T-cell (primary cell): ENCODE measurements around the gene FRRS1L. TPM values are rescaled to one million over a fixed set of nuclear protein-coding genes. Genes with fewer than 3 reads are reported as not detected.

ENCODE experiments used
- ATAC-seq, 4 experiments: fragments of 200-7000 bp in 3 of 4; fragments of 150-1000 bp in 1 of 4; cut with Tn5 transposase; replicated peaks in 1 of 4; 1 replicate in 3 of 4; 2 replicates in 1 of 4; pipeline ENCODE4 v1.10.0; 2021; ENCODE audit warnings: moderate library complexity in 3 of 4, mild to moderate bottlenecking in 2 of 4, moderate number of reproducible peaks in 1 of 4
- CTCF ChIA-PET, 2 donors: fragments of 300-600 bp; sonication (Branson Sonifier 250); formaldehyde crosslinking; loops; one replicate each; lab custom pipeline; 2022; ENCODE audit warnings: antibody characterized with exemption in 2 of 2; lab: Charles Lee
- POLR2A ChIA-PET, 2 donors: fragments of 300-600 bp; sonication (Branson Sonifier 250); formaldehyde crosslinking; loops; one replicate each; lab custom pipeline; 2022; ENCODE audit warnings: antibody characterized with exemption in 2 of 2; lab: Charles Lee
- DNase-seq, 35 experiments: peaks; one replicate each; pipeline versions ENCODE4 v3.0.0 to v3.0.0-alpha.2; 2013 to 2023
- H3K27ac ChIP-seq: one replicate; pipeline ENCODE4 v1.5.1; 2013; ENCODE audit warnings: low read length
- H3K27me3 ChIP-seq, 2 experiments: replicated peaks in 1 of 2; 1 replicate in 1 of 2; 2 replicates in 1 of 2; pipeline versions ENCODE4 v1.6.1 to v1.7.0; 2013; ENCODE audit warnings: low read length in 1 of 2, mixed read lengths in 1 of 2; ENCODE audit not compliant: control insufficient read depth in 2 of 2, insufficient read depth in 2 of 2; ENCODE audit errors: extremely low read depth in 1 of 2
- H3K36me3 ChIP-seq, 2 donors: 1 replicate in 1 of 2; 2 replicates in 1 of 2; pipeline versions ENCODE4 v1.6.1 to v1.7.0; 2013; ENCODE audit warnings: low read length in 1 of 2; ENCODE audit not compliant: control insufficient read depth in 2 of 2, insufficient read depth in 1 of 2; ENCODE audit errors: extremely low read depth in 1 of 2
- H3K4me1 ChIP-seq, 2 experiments: 1 replicate in 1 of 2; 2 replicates in 1 of 2; pipeline versions ENCODE4 v1.6.1 to v1.7.0; 2013; ENCODE audit warnings: low read length in 2 of 2, mixed read lengths in 1 of 2; ENCODE audit not compliant: insufficient read depth in 2 of 2, control insufficient read depth in 1 of 2; ENCODE audit errors: extremely low read depth in 1 of 2
- H3K4me3 ChIP-seq, 2 donors: 1 replicate in 1 of 2; 2 replicates in 1 of 2; pipeline versions ENCODE4 v1.5.1 to v1.7.0; 2013; ENCODE audit warnings: mild to moderate bottlenecking in 2 of 2, low read length in 1 of 2, moderate library complexity in 1 of 2; ENCODE audit not compliant: control insufficient read depth in 1 of 2; ENCODE audit errors: extremely low read depth in 1 of 2
- H3K9me3 ChIP-seq: 2 replicates; pipeline ENCODE4 v1.7.0; 2013
- H3K27ac Mint-ChIP-seq, 2 donors: one replicate each; pipeline ENCODE4 v1.8.0; 2020 to 2021; ENCODE audit warnings: mild to moderate bottlenecking in 2 of 2, mixed read lengths in 2 of 2
- H3K27me3 Mint-ChIP-seq, 2 donors: one replicate each; pipeline ENCODE4 v1.8.0; 2021 to 2022; ENCODE audit warnings: mixed read lengths in 2 of 2
- H3K36me3 Mint-ChIP-seq: one replicate; pipeline ENCODE4 v1.8.0; 2021; ENCODE audit warnings: mixed read lengths
- H3K4me1 Mint-ChIP-seq, 3 donors: one replicate each; pipeline ENCODE4 v1.8.0; 2020 to 2022; ENCODE audit warnings: mixed read lengths in 3 of 3, mild to moderate bottlenecking in 1 of 3
- H3K4me3 Mint-ChIP-seq, 3 donors: one replicate each; pipeline ENCODE4 v1.8.0; 2020 to 2022; ENCODE audit warnings: mild to moderate bottlenecking in 3 of 3, mixed read lengths in 3 of 3, moderate library complexity in 3 of 3
- H3K9me3 Mint-ChIP-seq, 3 donors: one replicate each; pipeline ENCODE4 v1.8.0; 2020 to 2022; ENCODE audit warnings: mixed read lengths in 3 of 3
- WGBS: methylation state at CpG from one replicate; pipeline ENCODE4 v1.1.5; 2013; ENCODE audit warnings: missing lambda C conversion rate; ENCODE audit not compliant: insufficient coverage; 5-methylcytosine and 5-hydroxymethylcytosine counted together
- total RNA-seq, 35 experiments: library from RNA in 6 of 35; stranded (reverse) in 6 of 35; fragments of 120-200 nt in 1 of 35; gene quantifications; one replicate each; pipeline versions ENCODE4 v1.2.1 to v1.2.4 and lab custom pipeline; 2013 to 2026

Gene FRRS1L
- total RNA-seq, 5 donors from 2014 or later (not counting 1 experiment from before 2014, with no cell fraction given) = 0.03 TPM; not detected in 4

DNA sequence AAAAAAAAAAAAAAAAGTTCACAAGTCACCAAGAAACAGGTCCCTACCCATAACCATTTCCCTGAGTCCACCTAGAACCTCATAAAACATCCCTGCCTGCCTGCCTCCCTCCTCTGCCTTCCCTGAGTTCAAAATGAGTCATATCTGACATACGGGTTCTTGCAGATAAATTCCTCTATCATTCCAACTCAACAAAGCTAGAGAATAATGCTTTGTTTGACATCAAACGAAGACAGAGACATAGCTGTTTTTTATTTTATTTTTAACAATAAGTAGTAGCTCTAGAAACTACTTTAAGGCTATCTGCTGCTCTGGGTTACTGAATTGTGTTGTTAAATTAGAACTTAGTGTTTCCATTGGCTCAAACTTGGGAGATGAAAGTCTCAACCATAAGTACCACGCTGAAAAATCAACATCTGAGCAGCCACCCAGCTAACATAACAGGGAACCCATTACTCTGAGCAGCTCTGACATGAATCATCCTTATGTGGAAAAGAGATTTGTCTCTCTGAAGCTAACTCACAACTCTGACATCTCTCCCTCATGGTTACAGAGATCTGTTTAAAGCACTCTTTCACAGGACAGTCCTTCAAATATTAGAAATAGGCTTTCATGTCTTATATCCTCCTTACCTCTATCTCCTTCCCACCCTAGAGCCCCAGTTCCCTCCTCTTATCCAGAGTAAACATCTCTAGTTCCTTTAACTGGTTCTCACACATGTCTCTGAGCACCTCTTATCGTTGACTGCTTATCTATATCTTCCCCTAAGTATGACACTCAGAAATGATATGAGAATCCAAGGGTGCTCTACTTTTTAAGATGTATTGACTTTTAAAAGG, 59.4 kb downstream of the FRRS1L start:
- Mint-ChIP-seq H3K27ac (peak overlapping the region; percentile 86 to 89), H3K36me3 (peaks cover 30% of the 10 kb centered on the region), H3K4me1 (peaks cover 72 to 83% (median 75%) of the 10 kb centered on the region in 3 donors), H3K27me3 (no peaks in the 10 kb centered on the region), H3K4me3 (peak overlapping the region; percentile 43 to 54 (median 52)), H3K9me3 (peaks cover 4 to 8% (median 4%) of the 10 kb centered on the region in 3 donors)
- no peaks in the 10 kb centered on the region for H3K27me3 ChIP-seq
- H3K36me3 ChIP-seq = peaks cover 3 to 4% of the 10 kb centered on the region in 2 donors
- ATAC-seq (peak; percentile 45 to 73 (median 71)), DNase-seq (no peak)
- no peak overlapping the region for H3K27ac ChIP-seq
- ChIA-PET POLR2A (interaction anchor here in 1 of 2 donors (1.0 to 1.4 kb wide), 2 partner anchors 14 to 857 kb away, joined by 3 to 5 read pairs; no protein-coding TSS in a partner anchor), CTCF (interaction anchor here (0.7 kb wide), 2 partner anchors 12 to 22 kb away, joined by 3 read pairs; partner anchors contain the start of gene TMEM245 (in 1 of the 2))
- no CpG with 5 or more reads among the region's 4 CpGs for WGBS
- peaks cover 20 to 27% of the 10 kb centered on the region in 2 experiments for H3K4me1 ChIP-seq
- no peaks in the 10 kb centered on the region for H3K9me3 ChIP-seq
- no peak overlapping the region for H3K4me3 ChIP-seq

DNA sequence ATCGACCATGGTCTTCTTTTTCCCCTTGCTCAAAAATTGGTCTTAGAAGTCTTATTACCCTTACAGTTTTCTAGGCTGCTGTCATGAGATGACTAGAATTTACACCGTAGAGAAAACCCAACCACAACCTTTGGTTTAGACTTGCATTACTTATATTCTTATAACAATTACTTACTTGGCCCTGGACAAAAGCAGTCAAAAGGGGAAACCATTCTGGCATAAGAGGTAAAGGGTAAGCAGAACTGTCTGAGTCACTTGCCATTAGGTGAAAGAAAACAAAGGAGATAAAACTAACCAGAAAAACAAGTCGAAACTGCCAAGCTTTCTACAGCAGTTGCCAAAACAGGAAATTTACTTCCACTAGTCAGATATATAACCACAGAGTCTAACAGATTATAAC, 65.2 kb downstream of the FRRS1L start:
- Mint-ChIP-seq H3K9me3 (peaks cover 4 to 8% (median 4%) of the 10 kb centered on the region in 3 donors), H3K4me1 (peaks cover 65 to 76% (median 69%) of the 10 kb centered on the region in 3 donors), H3K4me3 (peak overlapping the region; percentile 67 to 75 (median 74)), H3K36me3 (peaks cover 42% of the 10 kb centered on the region), H3K27me3 (no peaks in the 10 kb centered on the region), H3K27ac (peak overlapping the region; percentile 88 to 92)
- ATAC-seq (peak; percentile 82 to 89 (median 87)), DNase-seq (peak in 2 of 35 experiments; percentile 31 to 64)
- no peaks in the 10 kb centered on the region for H3K9me3 ChIP-seq
- 17% methylated on average over 1 of the region's 3 CpGs for WGBS
- H3K4me3 ChIP-seq = peak overlapping the region; percentile 17 to 33
- ChIA-PET POLR2A (interaction anchor here in 1 of 2 donors (1.0 kb wide), 1 partner anchor 11 kb away, joined by 3 read pairs; no protein-coding TSS in a partner anchor), CTCF (no interaction called here)
- H3K4me1 ChIP-seq = peaks cover 28 to 33% of the 10 kb centered on the region in 2 experiments
- no peaks in the 10 kb centered on the region for H3K27me3 ChIP-seq
- H3K27ac ChIP-seq = peak overlapping the region; percentile 81
- H3K36me3 ChIP-seq = peaks cover 3 to 16% of the 10 kb centered on the region in 2 donors

DNA sequence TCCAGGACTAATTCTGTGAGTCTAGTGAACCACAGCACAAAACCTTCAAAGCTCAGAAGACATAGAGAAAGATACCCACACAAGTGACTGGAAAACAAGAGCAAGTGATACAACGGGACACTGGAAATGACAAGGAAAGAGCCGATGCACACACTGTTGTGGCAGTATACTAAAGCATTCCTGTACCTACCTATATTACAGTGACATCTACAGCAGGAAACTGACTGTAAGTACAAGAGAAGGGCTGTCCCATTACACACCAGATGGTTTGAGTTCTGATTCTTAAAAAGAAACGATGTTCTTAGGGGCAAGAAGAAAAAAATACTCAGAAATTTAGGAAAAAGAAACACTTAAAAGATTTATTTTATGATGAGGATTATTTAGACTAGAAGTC, 65.8 kb downstream of the FRRS1L start:
- peaks cover 4 to 8% (median 4%) of the 10 kb centered on the region in 3 donors for H3K9me3 Mint-ChIP-seq
- H3K27me3 Mint-ChIP-seq = no peaks in the 10 kb centered on the region
- DNase-seq (peak in 1 of 35 experiments; percentile 35), ATAC-seq (peak; percentile 52 to 63 (median 58))
- peak overlapping the region; percentile 67 to 75 (median 72) for H3K4me3 Mint-ChIP-seq
- peak overlapping the region; percentile 88 to 92 for H3K27ac Mint-ChIP-seq
- H3K36me3 Mint-ChIP-seq = peaks cover 40% of the 10 kb centered on the region
- H3K4me1 Mint-ChIP-seq = peaks cover 67 to 78% (median 70%) of the 10 kb centered on the region in 3 donors
- no peaks in the 10 kb centered on the region for H3K27me3 ChIP-seq
- peaks cover 29 to 38% of the 10 kb centered on the region in 2 experiments for H3K4me1 ChIP-seq
- no CpG with 5 or more reads among the region's 3 CpGs for WGBS
- CTCF ChIA-PET = interaction anchor here in 1 of 2 donors (1.4 kb wide), 1 partner anchor 10 kb away, joined by 3 read pairs; no protein-coding TSS in a partner anchor
- peak overlapping the region; percentile 81 for H3K27ac ChIP-seq
- peak overlapping the region in 1 of 2 donors; percentile 33 for H3K4me3 ChIP-seq
- no peaks in the 10 kb centered on the region for H3K9me3 ChIP-seq
- POLR2A ChIA-PET = interaction anchor here (0.6 to 1.0 kb wide), 3 partner anchors 8 to 182 kb away, joined by 3 to 4 read pairs (median 3); no protein-coding TSS in a partner anchor
- peaks cover 3 to 16% of the 10 kb centered on the region in 2 donors for H3K36me3 ChIP-seq

DNA sequence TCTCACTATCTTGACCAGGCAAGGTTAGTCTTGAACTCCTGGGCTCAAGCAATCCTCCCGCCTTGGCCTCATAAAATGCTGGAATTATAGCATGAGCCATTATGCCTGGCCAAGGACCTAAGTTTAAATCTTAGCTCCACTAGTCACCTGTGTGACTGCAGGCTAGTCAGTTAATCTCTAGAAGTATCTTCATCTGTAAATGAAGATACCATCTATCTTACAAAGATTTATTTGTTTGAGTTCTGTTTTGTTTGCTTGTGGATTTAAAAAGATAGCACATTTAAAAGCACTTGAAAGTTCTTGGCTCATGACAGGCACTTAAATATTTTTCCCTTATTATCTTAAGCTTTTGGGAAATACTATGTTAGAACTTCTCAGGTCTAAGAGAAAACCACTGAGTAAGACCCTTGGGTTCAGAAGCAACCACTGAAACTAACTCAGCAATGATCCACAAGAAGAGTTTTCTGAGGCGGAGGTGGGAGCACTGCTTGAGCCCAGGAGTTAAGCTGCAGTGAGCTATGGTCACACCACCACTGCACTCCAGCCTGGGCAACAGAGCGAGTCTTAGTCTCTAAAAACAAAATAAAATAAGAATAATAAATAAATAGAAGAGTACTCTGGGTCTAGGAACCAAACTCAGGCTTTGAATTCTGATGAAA, 66.4 kb downstream of the FRRS1L start:
- H3K9me3 Mint-ChIP-seq = peaks cover 4 to 8% (median 4%) of the 10 kb centered on the region in 3 donors
- Histone ChIP-seq H3K4me1 (peaks cover 34 to 41% of the 10 kb centered on the region in 2 experiments), H3K27me3 (no peaks in the 10 kb centered on the region), H3K9me3 (no peaks in the 10 kb centered on the region), H3K4me3 (no peak overlapping the region), H3K27ac (peak overlapping the region; percentile 81), H3K36me3 (peaks cover 3 to 16% of the 10 kb centered on the region in 2 donors)
- peak overlapping the region; percentile 88 to 92 for H3K27ac Mint-ChIP-seq
- no peak for DNase-seq
- peaks cover 44% of the 10 kb centered on the region for H3K36me3 Mint-ChIP-seq
- ChIA-PET POLR2A (interaction anchor here (0.6 to 0.9 kb wide), 3 partner anchors 9 to 181 kb away, joined by 3 to 4 read pairs (median 4); no protein-coding TSS in a partner anchor), CTCF (interaction anchor here in 1 of 2 donors (1.4 kb wide), 1 partner anchor 10 kb away, joined by 3 read pairs; no protein-coding TSS in a partner anchor)
- H3K27me3 Mint-ChIP-seq = no peaks in the 10 kb centered on the region
- WGBS = no CpG with 5 or more reads among the region's 3 CpGs
- H3K4me1 Mint-ChIP-seq = peaks cover 72 to 83% (median 74%) of the 10 kb centered on the region in 3 donors
- ATAC-seq = no peak
- H3K4me3 Mint-ChIP-seq = peak overlapping the region; percentile 67 to 75 (median 72)

DNA sequence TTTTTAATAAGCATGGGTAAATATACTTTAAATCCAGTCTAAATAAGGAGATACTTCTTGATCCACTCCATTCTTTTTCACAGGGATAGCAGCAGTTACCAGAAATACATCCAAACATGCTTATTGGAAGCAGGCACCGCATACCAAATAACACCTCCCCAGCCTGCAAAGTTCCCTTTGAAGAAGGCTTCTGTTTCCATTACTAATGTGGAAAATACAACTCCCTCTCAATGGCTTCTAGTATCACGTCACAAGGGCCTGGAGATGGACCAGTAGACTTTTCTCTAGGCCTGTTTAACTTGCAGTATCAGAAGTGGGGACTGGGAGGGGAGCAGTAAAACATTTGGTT, 68.1 kb downstream of the FRRS1L start:
- Mint-ChIP-seq H3K4me3 (peak overlapping the region in 2 of 3 donors; percentile 21 to 59), H3K4me1 (peaks cover 88 to 89% (median 89%) of the 10 kb centered on the region in 3 donors), H3K27me3 (no peaks in the 10 kb centered on the region), H3K27ac (peak overlapping the region; percentile 87 to 90), H3K36me3 (peaks cover 47% of the 10 kb centered on the region), H3K9me3 (peaks cover 4 to 8% (median 4%) of the 10 kb centered on the region in 3 donors)
- H3K4me3 ChIP-seq = no peak overlapping the region
- peaks cover 40 to 51% of the 10 kb centered on the region in 2 experiments for H3K4me1 ChIP-seq
- no peak for ATAC-seq
- no peak for DNase-seq
- no CpG with 5 or more reads among the region's 2 CpGs for WGBS
- H3K27me3 ChIP-seq = no peaks in the 10 kb centered on the region
- POLR2A ChIA-PET = no interaction called here
- peaks cover 0 to 12% of the 10 kb centered on the region in 2 donors for H3K36me3 ChIP-seq
- H3K9me3 ChIP-seq = no peaks in the 10 kb centered on the region
- CTCF ChIA-PET = no interaction called here
- no peak overlapping the region for H3K27ac ChIP-seq
